HK-2 (cell line): Measurements from ENCODE around the gene LRP5.

Experiments
- DNase-seq: peaks from one replicate; pipeline ENCODE4 v3.0.0-alpha.2; 2018; ENCODE audit not compliant: unreplicated experiment

LRP5 gene

DNA sequence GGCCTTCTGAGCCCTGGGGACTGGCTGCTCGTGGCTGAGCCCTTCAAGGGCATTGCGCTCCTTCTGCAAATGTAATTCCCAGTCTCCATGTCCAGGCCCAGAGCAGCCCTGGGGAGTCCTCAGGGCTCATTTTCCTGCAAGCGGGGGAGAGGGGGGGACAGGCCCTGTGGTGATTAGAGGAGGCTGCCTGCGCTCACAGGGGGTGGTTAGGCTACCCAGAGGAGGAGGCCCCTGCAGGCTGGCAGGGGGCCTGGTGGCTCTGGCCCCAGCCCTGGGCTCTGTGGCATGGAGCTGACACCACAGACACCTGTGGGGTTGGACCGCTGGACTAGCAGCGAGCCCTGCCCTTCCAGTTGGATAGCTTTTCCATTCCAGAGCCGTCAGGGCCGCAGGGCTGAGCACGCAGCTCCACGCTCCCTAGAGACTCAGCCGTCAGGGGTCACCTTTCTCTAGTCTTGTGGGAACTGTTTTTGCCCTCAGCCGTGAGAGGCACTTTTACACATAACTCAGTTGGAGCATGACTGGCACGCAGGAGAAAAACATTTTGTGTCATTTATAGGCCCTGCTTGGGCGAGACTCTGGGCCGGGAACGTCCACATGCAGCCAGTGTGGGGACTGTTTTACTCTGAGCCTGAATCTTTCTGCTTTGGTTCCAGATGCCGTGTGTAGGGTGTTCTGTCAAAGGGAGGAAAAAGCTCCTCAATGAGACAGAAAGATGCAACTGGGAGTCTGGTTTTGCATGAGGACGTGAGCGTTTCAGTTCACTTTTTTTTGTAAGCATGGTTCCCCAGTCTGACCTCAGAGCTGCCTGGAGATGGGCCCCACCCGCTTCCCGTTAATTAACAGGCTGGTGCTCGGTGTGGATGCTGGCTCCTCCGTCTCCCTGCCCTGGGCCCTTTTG is 58.1 kb downstream of the LRP5 start:
- DNase-seq = no peak

DNA sequence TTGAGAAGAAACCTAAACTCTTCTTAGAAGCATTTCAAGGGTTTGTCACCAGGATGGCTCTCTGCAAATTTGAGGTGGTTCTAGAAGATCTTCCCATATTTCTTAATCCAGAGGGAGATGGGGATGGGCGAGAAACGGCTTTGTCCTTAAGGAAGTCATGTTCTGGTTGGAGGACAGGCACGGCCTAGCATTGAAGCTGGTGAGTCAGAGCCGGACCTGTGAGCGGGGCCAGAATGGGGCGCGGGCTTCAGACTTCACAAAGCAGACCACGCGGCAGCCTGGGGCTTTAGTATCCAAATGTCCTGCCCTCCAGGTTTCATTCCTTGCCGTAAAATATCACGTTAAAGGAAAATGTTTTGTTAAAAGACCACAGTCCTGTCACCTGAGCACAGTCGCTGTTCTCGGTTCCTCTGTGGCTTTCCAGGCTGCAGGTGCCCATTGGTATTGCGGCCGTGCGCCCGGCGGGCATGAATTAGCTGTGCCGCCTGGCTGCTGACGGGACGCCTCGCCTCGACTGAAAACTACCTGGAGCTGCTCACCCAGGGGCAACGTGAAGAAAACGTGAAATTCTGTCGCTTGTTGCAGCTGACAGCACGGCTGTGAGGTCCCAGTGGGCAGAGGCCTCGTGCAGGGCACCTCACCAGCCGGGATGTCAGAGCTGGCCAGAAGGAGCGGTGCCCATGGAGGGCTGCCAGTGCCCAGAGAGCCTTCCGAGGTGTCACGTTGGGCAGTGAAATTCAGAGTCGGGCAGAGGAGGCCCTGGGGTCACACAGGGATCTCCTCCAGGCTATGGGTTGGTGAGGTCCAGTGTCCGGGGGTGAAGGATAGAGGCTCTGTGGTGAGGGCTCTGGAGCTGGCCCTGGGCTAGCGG is 59.0 kb downstream of the LRP5 start:
- no peak for DNase-seq

DNA sequence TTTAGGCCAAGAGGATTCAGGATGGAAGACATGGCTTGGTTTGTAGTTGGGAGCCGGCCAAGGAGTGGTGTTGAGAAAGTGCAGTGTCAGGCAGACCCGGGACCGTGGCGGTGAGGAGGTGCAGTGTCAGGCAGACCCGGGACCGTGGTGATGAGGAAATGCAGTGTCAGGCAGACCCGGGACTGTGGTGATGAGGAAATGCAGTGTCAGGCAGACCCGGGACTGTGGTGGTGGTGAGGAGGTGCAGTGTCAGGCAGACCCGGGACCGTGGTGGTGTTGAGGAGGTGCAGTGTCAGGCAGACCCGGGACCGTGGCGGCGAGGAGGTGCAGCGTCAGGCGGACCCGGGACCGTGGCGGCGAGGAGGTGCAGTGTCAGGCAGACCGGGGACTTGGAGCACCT is 59.7 kb downstream of the LRP5 start:
- no peak for DNase-seq

DNA sequence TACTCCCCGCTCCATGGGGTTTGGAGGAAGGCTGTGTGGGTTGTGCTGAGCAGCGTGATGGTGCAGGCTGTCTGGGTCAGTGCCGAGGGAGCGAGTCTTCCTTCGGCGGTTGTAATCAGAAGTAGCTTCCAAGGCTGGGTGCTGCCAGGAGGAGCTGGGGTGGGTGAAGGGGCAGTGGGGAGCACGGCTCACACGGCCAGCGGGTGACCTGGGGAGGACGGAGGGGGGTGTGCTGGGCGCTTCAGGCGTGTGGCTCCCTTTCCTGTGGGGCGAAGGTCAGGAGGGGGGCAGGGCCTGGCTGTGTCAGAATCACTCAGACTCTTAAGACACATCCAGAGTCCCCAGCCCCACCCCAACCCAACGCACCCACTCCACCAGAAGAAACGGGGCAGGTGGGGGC is 60.2 kb downstream of the LRP5 start:
- no peak for DNase-seq

DNA sequence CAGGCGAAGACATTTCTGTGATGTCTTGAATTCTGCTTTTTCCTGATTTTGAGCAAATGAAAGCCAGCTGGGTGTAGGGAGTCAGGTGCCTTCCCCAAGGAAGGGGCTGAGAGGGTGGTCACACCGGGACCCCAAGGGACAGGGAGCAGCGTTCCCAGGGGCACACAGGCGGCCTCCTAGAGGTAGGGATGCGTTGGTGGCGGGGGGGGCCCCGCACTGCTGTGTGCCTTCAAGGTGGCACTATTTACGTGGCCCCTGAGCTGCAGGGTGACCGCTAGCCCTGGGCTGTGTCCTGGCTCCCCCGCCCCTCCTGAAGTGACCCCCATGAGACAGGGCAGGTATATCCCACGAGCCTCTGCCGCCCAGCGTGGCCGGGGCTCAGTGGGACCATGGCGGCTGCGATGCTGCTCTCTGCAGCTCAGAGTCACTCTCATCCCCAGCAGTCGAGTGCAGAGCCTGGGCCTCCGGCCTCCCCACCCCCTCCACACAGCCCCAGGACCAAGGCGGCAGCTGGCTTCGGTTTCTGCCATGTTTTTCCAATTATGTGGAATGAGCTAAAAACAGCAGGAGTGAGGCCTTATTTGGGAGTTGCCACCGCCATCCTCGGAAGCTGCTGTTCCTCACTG is 60.9 kb downstream of the LRP5 start:
- no peak for DNase-seq

DNA sequence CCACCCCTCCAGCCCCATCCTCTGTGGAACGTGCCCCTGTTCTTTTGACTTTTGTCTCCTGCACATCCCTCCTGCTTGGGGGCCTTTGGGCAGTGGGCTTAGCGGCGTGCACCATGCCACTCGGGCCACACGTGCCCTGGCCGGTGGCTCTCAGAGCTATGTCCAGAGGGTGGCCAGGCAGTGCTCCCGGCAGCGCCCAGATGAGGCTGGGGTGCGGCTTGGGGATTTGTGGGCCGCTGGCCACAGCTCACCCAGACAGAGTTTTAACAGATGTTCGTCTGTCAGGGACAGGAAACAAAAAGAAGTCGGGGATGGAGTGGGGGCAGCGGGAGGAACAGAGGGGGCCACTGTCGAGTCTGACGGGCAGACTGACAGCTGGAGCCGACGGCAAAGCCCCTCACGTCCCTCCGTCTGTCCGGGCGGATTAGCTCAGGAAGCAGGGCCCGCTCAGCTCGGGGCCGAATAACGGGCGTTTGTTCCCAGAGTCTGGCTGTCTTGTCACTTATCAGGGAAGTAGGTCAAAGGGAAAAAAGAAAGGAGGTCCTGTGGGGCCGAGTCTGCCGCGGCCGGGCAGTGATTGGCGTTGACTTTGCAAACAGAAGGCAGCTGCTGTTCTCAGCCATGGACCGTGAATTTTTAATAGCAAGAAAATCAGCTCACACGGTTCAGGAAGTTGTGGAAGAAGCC is 61.6 kb downstream of the LRP5 start:
- DNase-seq = no peak

DNA sequence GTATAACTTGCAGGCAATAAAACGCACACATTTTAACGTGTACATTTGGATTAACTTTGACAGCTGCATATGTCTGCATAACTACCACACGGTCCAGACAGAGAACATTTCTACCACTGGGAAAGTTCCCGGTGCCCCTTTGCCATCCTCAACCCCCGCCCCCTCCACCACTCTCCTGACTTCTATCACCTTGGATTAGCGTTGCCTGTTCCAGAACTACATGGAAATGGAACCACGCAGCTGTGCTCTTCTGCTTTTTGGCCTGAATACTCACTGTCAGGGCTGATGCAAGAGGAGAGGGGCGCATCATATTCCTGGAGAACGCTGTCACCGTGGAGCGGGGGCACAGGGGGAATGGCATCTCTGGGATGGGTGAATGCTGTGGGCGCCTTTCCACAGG is 62.1 kb downstream of the LRP5 start:
- DNase-seq = no peak

DNA sequence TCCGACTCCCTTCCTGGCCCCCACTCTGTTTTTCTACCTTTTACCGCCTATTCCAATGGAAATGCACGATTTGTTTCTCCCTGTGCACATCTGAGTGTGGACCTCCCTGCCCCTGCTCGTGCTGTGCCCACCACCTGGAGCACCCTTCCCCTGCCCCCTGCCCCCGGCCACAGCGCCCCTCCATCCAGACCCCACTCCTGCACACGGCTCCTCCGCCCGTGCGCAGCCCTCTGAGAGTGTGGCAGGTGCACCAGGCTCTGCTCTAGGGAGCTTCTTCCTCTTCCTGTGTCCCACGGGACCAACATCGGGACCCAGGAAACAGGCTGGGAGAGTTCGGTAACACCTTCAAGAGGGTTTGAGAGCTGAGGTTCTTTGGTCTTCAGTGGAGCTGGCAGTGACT is 62.9 kb downstream of the LRP5 start:
- DNase-seq = no peak

DNA sequence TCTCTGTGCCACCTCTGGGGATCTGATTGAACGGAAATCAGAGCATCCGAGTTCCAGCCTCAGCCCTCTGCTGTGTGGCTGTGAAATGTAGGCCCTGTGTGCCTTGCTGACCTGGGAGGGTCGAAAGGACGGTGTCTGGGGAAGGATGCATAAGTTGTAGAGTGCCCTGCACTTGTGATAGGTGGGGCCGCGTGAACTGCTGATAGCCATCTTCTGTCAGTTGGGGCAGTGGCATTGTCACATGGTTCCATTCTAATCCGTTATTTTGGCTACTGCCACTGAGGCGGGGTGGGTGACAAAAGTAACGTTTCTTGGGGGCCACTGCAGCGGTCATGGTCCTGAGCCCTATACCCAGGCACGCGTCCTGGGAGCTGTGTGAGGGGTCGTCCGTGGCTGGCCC is 63.4 kb downstream of the LRP5 start:
- no peak for DNase-seq

DNA sequence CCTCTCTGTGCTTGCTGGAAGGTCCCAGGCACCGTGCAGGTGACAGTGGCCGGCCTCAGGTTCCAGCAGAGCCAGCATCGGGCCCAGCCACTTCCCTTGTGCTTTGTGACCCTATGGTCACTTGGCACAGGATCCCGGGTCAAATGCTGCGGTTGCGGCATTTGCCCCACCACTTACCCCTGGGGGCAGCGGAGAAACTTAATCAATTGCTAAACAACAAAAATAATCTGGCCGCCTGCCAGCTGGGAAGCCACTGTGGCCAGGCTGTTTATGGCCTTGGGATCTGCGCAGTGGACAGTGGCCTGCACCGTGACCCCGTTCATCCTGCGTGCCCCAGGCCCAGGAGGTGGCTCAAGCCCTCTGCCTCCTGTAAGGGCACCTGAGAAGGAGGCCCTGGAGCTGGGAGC is 65.0 kb downstream of the LRP5 start:
- DNase-seq = no peak

DNA sequence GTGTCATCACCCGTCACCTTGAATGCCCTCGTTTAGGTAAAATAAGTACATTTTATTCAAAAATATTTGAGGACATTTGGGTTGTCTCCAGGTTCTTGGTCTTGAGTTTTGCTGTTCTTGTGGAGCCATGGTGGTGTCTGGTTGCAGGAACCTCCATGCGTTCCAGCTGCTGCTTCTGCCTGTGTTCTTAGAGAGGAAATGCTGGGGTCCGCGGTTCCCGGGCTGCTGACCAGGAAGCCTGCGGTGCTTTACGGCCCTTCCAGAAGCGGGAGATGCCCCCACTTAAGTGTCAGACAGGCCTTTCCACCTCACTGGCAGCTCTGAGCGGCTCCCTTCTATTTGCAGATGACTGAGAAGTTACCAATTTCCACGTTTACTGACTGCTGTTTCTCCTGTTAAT is 66.8 kb downstream of the LRP5 start:
- no peak for DNase-seq

DNA sequence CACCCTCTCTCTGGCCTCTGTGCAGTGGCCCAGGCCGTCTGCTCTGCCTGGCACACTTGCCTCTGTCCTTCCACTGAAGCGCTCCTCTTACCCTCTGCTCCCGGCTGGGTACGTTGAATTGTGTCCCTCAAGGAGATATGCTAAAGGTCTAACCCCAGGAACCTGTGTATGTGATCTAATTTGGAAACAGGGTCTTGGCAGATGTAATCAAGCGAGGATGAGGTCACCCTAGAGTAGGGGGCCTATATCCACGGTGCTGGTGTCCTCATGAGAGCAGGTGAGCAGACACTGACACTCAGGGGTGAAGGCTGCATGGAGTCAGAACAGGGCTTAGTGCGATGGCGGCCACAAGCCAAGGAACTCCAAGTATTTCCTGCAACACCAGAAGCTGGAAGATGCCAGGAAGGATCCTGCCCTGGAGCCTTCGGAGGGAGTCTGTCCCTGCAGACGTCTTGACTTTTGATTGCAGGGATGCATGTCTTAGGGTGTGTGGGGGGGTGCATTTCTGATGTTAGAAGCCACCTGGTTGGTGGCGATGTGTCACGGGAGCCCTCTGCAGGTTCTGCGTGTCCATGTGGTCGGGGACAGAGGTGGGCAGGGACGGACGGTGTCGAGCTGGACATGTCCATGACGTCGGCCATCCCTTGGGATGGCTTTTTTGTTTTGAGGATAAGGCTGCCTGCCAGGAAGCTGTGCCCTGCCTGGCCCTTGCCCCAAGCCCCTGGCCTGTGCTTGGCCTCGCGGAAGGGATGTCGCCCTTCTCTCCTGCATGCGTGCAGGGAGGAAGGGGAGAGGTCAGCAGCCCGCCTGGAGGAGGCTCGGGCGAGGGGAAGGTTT is 68.6 kb downstream of the LRP5 start:
- no peak for DNase-seq

DNA sequence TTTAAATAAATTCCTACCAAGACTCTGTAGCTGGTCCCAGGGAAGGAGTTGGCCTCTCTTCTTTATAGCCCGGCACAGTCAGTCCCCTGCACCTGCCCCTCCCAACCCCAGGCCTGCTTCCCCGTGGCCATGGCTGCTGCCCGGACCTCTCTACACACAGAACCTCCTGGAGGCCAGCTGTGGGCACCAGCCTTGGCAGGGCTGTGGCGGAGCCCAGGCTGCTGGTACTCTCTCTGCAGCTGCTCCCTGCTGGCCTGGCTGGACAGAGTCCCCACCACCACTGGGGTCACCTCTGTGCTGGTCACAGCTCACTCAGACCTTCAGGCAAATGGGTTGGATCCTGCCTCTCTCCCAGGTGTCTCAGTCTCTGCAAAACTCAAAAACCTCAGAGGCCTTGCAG is 69.3 kb downstream of the LRP5 start:
- DNase-seq = no peak

DNA sequence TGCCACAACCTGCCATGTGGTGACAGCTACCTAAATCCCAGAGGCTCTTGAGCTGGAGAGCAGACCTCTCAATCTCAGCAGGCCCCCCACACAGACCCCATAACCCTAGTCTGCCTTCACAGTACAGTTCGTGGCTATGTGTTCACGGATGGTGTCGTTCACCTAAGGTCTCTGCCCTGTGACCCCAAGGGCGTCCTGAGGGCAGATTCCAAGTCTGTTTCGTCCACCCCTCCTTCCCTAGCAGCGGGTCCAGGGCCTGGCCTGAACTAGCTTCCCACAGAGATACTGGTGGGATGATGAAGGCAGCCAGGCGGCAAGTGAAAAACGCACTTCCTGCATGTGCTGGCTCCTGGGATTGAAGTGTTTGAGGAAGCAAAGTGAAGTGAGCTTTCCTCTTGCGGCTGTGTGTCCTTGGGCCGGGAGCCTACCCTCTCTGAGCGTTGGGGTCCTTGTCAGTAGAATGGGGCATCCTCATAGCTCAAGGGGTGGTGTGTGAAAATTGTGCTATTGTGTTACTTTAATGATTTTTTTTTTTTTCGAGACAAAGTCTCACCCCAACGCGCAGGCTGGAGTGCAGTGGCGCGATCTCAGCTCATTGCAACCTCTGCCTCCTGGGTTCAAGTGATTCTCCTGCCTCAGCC is 70.1 kb downstream of the LRP5 start:
- no peak for DNase-seq

DNA sequence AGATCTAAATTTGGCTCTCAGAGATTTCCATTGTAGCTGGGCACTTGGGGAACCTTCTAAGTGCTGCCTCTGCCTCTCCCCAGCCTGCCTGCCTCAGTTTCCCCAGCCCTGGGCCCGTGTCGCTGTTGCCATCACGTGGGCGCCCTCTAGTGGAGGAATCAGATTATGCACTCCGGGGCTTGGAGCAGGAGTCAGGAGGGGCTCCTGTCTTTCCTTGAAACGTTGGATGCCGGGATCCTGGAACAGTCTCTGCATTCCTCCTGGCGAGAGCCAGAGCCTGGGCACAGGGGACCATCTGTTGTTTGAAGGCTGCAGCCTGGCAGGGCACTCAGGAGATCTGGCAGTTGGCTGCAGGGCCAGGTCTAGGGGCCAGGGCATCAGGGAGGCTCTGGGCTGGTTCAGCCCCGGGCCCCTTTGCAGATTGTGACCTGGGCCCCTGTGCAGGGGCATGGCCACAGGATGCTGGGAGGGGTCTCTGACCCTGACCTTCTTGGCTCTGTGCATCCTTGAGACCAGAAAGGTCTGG is 71.6 kb downstream of the LRP5 start:
- DNase-seq = peak; percentile 44

DNA sequence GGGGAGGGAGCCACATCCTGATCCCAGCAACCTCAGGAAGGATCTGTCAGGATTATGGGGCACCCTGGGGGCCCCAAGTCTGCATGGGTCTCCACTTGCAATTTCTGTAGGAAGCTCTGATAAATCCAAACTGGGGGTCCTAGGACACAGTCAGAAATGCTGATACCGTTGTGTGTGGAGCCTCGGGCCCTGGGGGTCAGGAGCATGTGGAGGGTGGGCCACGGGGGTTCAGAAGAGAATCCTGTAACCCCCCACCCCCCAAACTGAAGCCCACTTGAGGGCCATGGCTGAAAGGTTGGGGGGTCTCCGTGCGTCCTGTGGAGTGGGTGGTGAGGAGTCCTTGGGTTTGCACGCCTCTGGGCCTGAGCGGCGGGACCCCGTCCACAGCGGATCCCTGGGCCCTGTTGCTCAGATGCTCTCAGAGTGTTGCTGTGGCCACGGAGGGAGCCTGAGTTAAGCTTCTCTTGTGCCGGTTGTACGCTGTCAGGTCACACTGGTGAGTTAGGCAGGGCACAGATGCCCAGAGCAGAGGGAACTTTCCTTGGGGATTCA is 72.2 kb downstream of the LRP5 start:
- DNase-seq = no peak

DNA sequence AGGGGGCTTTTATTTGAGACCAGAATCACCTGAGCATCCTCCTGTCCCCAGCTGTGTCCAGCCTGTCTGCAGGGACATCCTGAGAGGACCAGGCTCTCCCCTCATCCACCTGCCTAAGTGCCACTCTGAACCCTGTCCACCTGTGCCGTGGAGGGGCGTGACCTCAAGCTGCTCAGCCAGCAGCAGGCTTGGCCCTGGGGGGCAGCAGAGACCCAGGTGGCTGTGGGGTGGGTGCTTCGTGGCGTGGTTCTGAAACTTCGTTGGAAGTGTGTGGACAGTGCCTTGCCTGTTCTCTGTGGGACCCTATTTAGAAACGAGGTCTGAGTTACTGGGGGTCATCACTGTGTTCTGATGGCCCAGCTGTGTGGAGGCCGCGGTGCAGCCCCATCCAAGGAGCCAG is 72.7 kb downstream of the LRP5 start:
- DNase-seq = no peak

DNA sequence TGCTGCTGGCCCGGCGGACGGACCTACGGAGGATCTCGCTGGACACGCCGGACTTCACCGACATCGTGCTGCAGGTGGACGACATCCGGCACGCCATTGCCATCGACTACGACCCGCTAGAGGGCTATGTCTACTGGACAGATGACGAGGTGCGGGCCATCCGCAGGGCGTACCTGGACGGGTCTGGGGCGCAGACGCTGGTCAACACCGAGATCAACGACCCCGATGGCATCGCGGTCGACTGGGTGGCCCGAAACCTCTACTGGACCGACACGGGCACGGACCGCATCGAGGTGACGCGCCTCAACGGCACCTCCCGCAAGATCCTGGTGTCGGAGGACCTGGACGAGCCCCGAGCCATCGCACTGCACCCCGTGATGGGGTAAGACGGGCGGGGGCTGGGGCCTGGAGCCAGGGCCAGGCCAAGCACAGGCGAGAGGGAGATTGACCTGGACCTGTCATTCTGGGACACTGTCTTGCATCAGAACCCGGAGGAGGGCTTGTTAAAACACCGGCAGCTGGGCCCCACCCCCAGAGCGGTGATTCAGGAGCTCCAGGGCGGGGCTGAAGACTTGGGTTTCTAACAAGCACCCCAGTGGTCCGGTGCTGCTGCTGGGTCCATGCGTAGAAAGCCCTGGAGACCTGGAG is 74.1 kb downstream of the LRP5 start:
- DNase-seq = no peak

DNA sequence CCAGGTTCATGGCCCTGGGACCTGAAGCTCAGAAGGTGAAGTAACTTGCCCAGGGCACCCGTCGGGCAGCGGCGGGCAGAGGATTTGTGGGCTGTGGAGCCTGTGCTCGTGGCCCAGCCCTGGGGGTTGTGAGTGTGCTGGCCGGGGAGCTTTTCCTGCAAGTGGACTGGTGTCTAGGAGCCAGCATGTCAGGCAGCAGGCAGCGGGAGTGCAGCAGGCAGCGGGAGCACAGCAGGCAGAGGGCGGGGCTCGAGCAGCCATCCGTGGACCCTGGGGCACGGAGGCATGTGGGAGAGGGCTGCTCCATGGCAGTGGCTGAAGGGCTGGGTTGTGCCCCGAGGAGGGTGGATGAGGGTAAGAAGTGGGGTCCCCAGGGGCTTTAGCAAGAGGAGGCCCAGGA is 75.4 kb downstream of the LRP5 start:
- DNase-seq = no peak
